MM.1S (cell line): ENCODE results near the gene ZFYVE28.

Source experiments
- DNase-seq: peaks from one replicate; pipeline ENCODE4 v3.0.0-alpha.2; 2015
- H2AFZ ChIP-seq: fragments of 300-600 bp; sonication (generic); 2 replicates; pipeline ENCODE4 v1.6.0; 2016; ENCODE audit warnings: antibody characterized with exemption, low read length
- H3F3A ChIP-seq: fragments of 300-600 bp; sonication (generic); 2 replicates; pipeline ENCODE4 v1.6.1; 2016; ENCODE audit warnings: mild to moderate bottlenecking, antibody characterized with exemption, low read length, moderate library complexity, mixed read lengths; ENCODE audit not compliant: insufficient read depth
- H3K27ac ChIP-seq: fragments of 300-600 bp; sonication (generic); 2 replicates; pipeline ENCODE4 v1.5.1; 2016; ENCODE audit warnings: mild to moderate bottlenecking, low read length
- H3K27me3 ChIP-seq: fragments of 300-600 bp; sonication (generic); replicated peaks from 2 replicates; pipeline ENCODE4 v1.6.0; 2016; ENCODE audit warnings: low read length; ENCODE audit not compliant: insufficient read depth
- H3K36me3 ChIP-seq: fragments of 300-600 bp; sonication (generic); replicated peaks from 2 replicates; pipeline ENCODE4 v1.6.1; 2016; ENCODE audit warnings: mild to moderate bottlenecking, low read length, mixed read lengths; ENCODE audit not compliant: insufficient read depth
- H3K4me1 ChIP-seq: fragments of 300-600 bp; sonication (generic); 2 replicates; pipeline ENCODE4 v1.6.1; 2016; ENCODE audit warnings: low read length, mixed read lengths
- H3K4me2 ChIP-seq: fragments of 300-600 bp; sonication (generic); 2 replicates; pipeline ENCODE4 v1.6.0; 2016; ENCODE audit warnings: low read depth, low read length
- H3K4me3 ChIP-seq: fragments of 300-600 bp; sonication (generic); 2 replicates; pipeline ENCODE4 v1.5.1; 2016; ENCODE audit warnings: low read length, mixed read lengths
- H3K79me2 ChIP-seq: fragments of 300-600 bp; sonication (generic); 2 replicates; pipeline ENCODE4 v1.6.1; 2016; ENCODE audit warnings: mixed run types, low read length, mixed read lengths
- H3K9ac ChIP-seq: fragments of 300-600 bp; sonication (generic); 2 replicates; pipeline ENCODE4 v1.6.1; 2016; ENCODE audit warnings: low read length, mixed read lengths
- H3K9me2 ChIP-seq: fragments of 300-600 bp; sonication (generic); replicated peaks from 2 replicates; pipeline ENCODE4 v1.6.1; 2016; ENCODE audit warnings: mild to moderate bottlenecking, low read length, mixed read lengths; ENCODE audit not compliant: insufficient read depth
- H3K9me3 ChIP-seq: fragments of 300-600 bp; sonication (generic); replicated peaks from 2 replicates; pipeline ENCODE4 v1.6.1; 2016; ENCODE audit warnings: mild to moderate bottlenecking, low read length, mixed read lengths; ENCODE audit not compliant: insufficient read depth
- H4K20me1 ChIP-seq: fragments of 300-600 bp; sonication (generic); 2 replicates; pipeline ENCODE4 v1.6.1; 2016; ENCODE audit warnings: mild to moderate bottlenecking, low read length, moderate library complexity, mixed read lengths; ENCODE audit not compliant: insufficient read depth
- CTCF ChIP-seq: fragments of 300-600 bp; sonication (generic); IDR thresholded peaks from 2 replicates; pipeline ENCODE4 v1.5.1; 2016; ENCODE audit warnings: antibody characterized with exemption, low read length, mixed read lengths
- EZH2 ChIP-seq: fragments of 300-600 bp; sonication (generic); optimal IDR thresholded peaks from 2 replicates; pipeline ENCODE3; 2017; ENCODE audit warnings: low read depth, mild to moderate bottlenecking, antibody characterized with exemption, low read length, mixed read lengths
- EZH2phosphoT487 ChIP-seq: fragments of 300-600 bp; sonication (generic); IDR thresholded peaks from 2 replicates; pipeline ENCODE4 v1.6.1; 2018; ENCODE audit warnings: antibody characterized with exemption, low read length

The ZFYVE28 gene

GRCh38 chr4:2359591-2360395, 58.7 kb downstream of the ZFYVE28 start:
- Histone ChIP-seq H3K79me2 (no peaks in the 10 kb centered on the region), H3K4me2 (no peak overlapping the region), H3K4me3 (no peak overlapping the region), H3K9me2 (no peaks in the 10 kb centered on the region), H3K4me1 (no peaks in the 10 kb centered on the region), H3K27ac (no peak overlapping the region), H3K27me3 (no peaks in the 10 kb centered on the region), H3K9me3 (no peaks in the 10 kb centered on the region), H3F3A (no peaks in the 10 kb centered on the region), H3K36me3 (no peaks in the 10 kb centered on the region), H3K9ac (no peak overlapping the region), H4K20me1 (no peaks in the 10 kb centered on the region), H2AFZ (no peak overlapping the region)
- TF ChIP-seq CTCF = no peak
- no peak for TF ChIP-seq EZH2
- no peak for TF ChIP-seq EZH2phosphoT487
- no peak for DNase-seq

GRCh38 chr4:2357821-2358745, 60.4 kb downstream of the ZFYVE28 start:
- Histone ChIP-seq H3K36me3 (no peaks in the 10 kb centered on the region), H3K9me2 (no peaks in the 10 kb centered on the region), H3K9me3 (no peaks in the 10 kb centered on the region), H3K4me2 (no peak overlapping the region), H3K4me1 (no peaks in the 10 kb centered on the region), H3K4me3 (no peak overlapping the region), H4K20me1 (no peaks in the 10 kb centered on the region), H3F3A (no peaks in the 10 kb centered on the region), H2AFZ (no peak overlapping the region), H3K79me2 (no peaks in the 10 kb centered on the region), H3K27ac (no peak overlapping the region), H3K27me3 (no peaks in the 10 kb centered on the region), H3K9ac (no peak overlapping the region)
- TF ChIP-seq EZH2phosphoT487 (no peak), CTCF (no peak), EZH2 (no peak)
- DNase-seq = no peak

- Histone ChIP-seq H3K4me1 (no peaks in the 10 kb centered on the region), H3K36me3 (no peaks in the 10 kb centered on the region), H3K4me3 (no peak overlapping the region), H3K9ac (no peak overlapping the region), H3K4me2 (no peak overlapping the region), H3K79me2 (no peaks in the 10 kb centered on the region), H4K20me1 (no peaks in the 10 kb centered on the region), H3K9me3 (no peaks in the 10 kb centered on the region), H3K27me3 (no peaks in the 10 kb centered on the region), H3K9me2 (no peaks in the 10 kb centered on the region), H3K27ac (no peak overlapping the region), H3F3A (no peaks in the 10 kb centered on the region), H2AFZ (no peak overlapping the region)
- TF ChIP-seq EZH2phosphoT487 (no peak), EZH2 (no peak), CTCF (no peak)
- no peak for DNase-seq
Measured at GRCh38 chr4:2356123-2357069, 62.0 kb downstream of the ZFYVE28 start.
